ENCODE measurements around the gene INPP1.
"Not testable (repeated sequence)": the region's sequence is repeated elsewhere in the genome, so short reads cannot be mapped to it uniquely, and the experiment has no call there.

INPP1 gene

DNA sequence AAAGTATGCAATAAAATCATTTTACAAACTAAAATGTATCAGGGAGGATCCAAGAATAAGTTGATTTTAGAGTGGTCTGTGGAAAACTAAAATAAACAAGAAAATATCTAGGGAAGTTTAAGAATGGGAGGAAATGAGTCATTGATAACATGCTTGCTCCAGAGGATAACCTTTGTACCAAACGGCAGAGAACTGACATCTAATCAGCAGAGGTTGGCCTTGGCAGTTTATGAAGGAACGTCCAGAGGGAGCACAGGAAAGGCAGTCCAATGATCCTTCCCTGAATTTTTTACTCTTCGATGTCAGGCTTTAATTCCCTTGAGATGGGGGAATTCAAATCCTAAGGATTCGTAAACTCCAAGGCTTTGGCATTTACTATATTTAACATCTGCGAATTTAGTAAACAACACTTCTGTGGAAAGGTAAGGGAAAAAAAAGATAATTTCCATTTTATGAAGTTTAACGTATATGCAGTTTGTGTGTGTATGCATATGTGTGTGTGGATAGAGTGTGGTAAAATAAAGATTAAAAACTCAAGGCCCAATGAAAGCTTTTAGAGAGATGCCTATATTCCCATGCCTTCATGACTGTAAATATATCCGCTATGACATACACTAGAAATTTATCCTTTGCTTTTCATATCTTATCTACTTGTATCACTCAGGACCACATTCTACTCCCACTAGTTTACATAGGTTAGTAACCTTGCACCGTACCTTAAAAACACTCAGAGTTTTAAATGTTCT is 8.7 kb upstream of the INPP1 start:
- H3K4me2 ChIP-seq (ENCODE audit: low read length): no peak overlapping the region
- H3K9me3 ChIP-seq (ENCODE audit: insufficient read depth, low read length): no peaks in the 10 kb centered on the region
- H3K27me3 ChIP-seq (ENCODE audit: low read depth, low read length): no peaks in the 10 kb centered on the region
- H3K9ac ChIP-seq (ENCODE audit: low read length): no peak overlapping the region
- no peak overlapping the region for H2AFZ ChIP-seq (ENCODE audit: low read depth, low read length)
- H3K79me2 ChIP-seq (ENCODE audit: low read length): no peaks in the 10 kb centered on the region
- H3K36me3 ChIP-seq (replicated peaks; ENCODE audit: low read depth, low read length): no peaks in the 10 kb centered on the region
- H3K4me1 ChIP-seq (ENCODE audit: low read length): no peaks in the 10 kb centered on the region
- H3K4me3 ChIP-seq (ENCODE audit: low read length): no peak overlapping the region
- no peak for TF ChIP-seq EZH2phosphoT487 (IDR thresholded peaks at IDR 0.05; ENCODE audit: low read depth)
- no peak for TF ChIP-seq CTCF (IDR thresholded peaks at IDR 0.05; ENCODE audit: low read depth, low read length)
- no peak overlapping the region for H3K27ac ChIP-seq (ENCODE audit: low read length)
- no peaks in the 10 kb centered on the region for H4K20me1 ChIP-seq (ENCODE audit: insufficient read depth, low read length)

DNA sequence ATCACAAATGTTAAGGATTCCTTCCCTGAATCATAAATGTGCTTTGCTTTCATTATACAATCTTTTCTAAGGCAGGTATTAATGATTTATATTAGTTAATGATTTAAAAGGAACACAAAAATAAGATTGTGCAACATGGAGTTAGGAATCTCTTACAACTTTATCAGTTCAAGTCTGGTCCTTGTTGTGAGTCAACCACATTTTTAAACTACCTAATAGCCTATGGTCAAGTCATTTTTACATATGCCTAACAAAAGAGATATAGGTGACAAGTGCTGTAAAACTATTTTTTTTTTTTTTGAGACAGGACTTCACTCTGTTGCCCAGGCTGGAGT is 8.2 kb upstream of the INPP1 start:
- Histone ChIP-seq H3K4me1 (ENCODE audit: low read length) (no peaks in the 10 kb centered on the region), H4K20me1 (ENCODE audit: insufficient read depth, low read length) (no peaks in the 10 kb centered on the region), H3K4me2 (ENCODE audit: low read length) (no peak overlapping the region), H3K9ac (ENCODE audit: low read length) (no peak overlapping the region), H3K36me3 (replicated peaks; ENCODE audit: low read depth, low read length) (no peaks in the 10 kb centered on the region), H3K4me3 (ENCODE audit: low read length) (no peak overlapping the region), H3K79me2 (ENCODE audit: low read length) (no peaks in the 10 kb centered on the region), H3K9me3 (ENCODE audit: insufficient read depth, low read length) (no peaks in the 10 kb centered on the region), H2AFZ (ENCODE audit: low read depth, low read length) (no peak overlapping the region), H3K27ac (ENCODE audit: low read length) (no peak overlapping the region), H3K27me3 (ENCODE audit: low read depth, low read length) (no peaks in the 10 kb centered on the region)
- no peak for TF ChIP-seq CTCF (IDR thresholded peaks at IDR 0.05; ENCODE audit: low read depth, low read length)
- TF ChIP-seq EZH2phosphoT487 (IDR thresholded peaks at IDR 0.05; ENCODE audit: low read depth): no peak

GRCh38 chr2:190335584-190335983 is 7.8 kb upstream of the INPP1 start:
- H3K4me3 ChIP-seq (ENCODE audit: low read length); H3K27me3 ChIP-seq (ENCODE audit: low read depth, low read length); H2AFZ ChIP-seq (ENCODE audit: low read depth, low read length); H3K4me1 ChIP-seq (ENCODE audit: low read length); H3K9me3 ChIP-seq (ENCODE audit: insufficient read depth, low read length); H3K4me2 ChIP-seq (ENCODE audit: low read length); H3K9ac ChIP-seq (ENCODE audit: low read length); H3K36me3 ChIP-seq (replicated peaks; ENCODE audit: low read depth, low read length); H3K27ac ChIP-seq (ENCODE audit: low read length); H4K20me1 ChIP-seq (ENCODE audit: insufficient read depth, low read length); H3K79me2 ChIP-seq (ENCODE audit: low read length): not testable (repeated sequence)

DNA sequence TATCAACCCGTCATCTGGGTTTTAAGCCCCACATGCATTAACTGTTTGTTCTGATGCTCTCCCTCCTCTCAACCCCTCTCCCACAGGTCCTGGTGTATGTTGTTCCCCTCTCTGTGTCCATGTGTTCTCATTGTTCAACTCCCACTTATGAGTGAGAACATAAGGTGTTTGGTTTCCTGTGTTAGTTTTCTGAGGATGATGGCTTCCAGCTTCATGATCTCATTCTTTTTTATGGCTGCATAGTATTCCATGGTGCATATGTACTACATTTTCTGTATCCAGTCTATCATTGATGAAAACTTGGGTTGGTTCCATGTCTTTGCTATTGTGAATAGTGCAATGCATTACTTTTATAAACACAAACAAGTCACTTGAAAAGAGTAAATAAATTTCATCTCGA is 7.0 kb upstream of the INPP1 start:
- Histone ChIP-seq H3K36me3 (replicated peaks; ENCODE audit: low read depth, low read length) (no peaks in the 10 kb centered on the region), H4K20me1 (ENCODE audit: insufficient read depth, low read length) (no peaks in the 10 kb centered on the region), H3K4me1 (ENCODE audit: low read length) (no peaks in the 10 kb centered on the region), H3K27me3 (ENCODE audit: low read depth, low read length) (no peaks in the 10 kb centered on the region), H3K9ac (ENCODE audit: low read length) (no peak overlapping the region), H3K9me3 (ENCODE audit: insufficient read depth, low read length) (no peaks in the 10 kb centered on the region), H3K79me2 (ENCODE audit: low read length) (no peaks in the 10 kb centered on the region), H2AFZ (ENCODE audit: low read depth, low read length) (no peak overlapping the region), H3K27ac (ENCODE audit: low read length) (no peak overlapping the region), H3K4me2 (ENCODE audit: low read length) (no peak overlapping the region), H3K4me3 (ENCODE audit: low read length) (no peak overlapping the region)
- TF ChIP-seq EZH2phosphoT487 (IDR thresholded peaks at IDR 0.05; ENCODE audit: low read depth): no peak
- no peak for TF ChIP-seq CTCF (IDR thresholded peaks at IDR 0.05; ENCODE audit: low read depth, low read length)

All from OCI-LY3 (cell line).